ENCODE data around the gene LRRC45. TPM values are rescaled to one million over a fixed set of nuclear protein-coding genes. Genes with fewer than 3 reads are reported as not detected.
A peak's percentile ranks its signal among the peaks of the same experiment; 100 is the strongest.

Gene LRRC45
- total RNA-seq, 1 experiment from 2014 or later = 38.1 TPM

- TF ChIP-seq ARID4B (CRISPR knock-in tag; IDR thresholded peaks at IDR 0.05; ENCODE audit: borderline replicate concordance) (no peak), ZBTB21 (CRISPR knock-in tag; IDR thresholded peaks at IDR 0.05; ENCODE audit: borderline replicate concordance) (no peak), NR3C1 (CRISPR knock-in tag; conservative IDR thresholded peaks at IDR 0.05; ENCODE audit: low read depth) (no peak), ZNF416 (CRISPR knock-in tag; IDR thresholded peaks at IDR 0.05) (no peak), SMAD3 (CRISPR knock-in tag; IDR thresholded peaks at IDR 0.05; ENCODE audit: borderline replicate concordance) (no peak), MAX (CRISPR knock-in tag; IDR thresholded peaks at IDR 0.05) (no peak), CREB1 (CRISPR knock-in tag; IDR thresholded peaks at IDR 0.05) (no peak), IRF1 (CRISPR knock-in tag; IDR thresholded peaks at IDR 0.05) (no peak), ZNF423 (CRISPR knock-in tag; IDR thresholded peaks at IDR 0.05) (no peak), ZNF671 (CRISPR knock-in tag; IDR thresholded peaks at IDR 0.05) (no peak), SP1 (CRISPR knock-in tag; conservative IDR thresholded peaks at IDR 0.05) (no peak), ATF1 (CRISPR knock-in tag; IDR thresholded peaks at IDR 0.05) (no peak), FOXK1 (CRISPR knock-in tag; IDR thresholded peaks at IDR 0.05) (no peak), RELA (CRISPR knock-in tag; IDR thresholded peaks at IDR 0.05; ENCODE audit: borderline replicate concordance) (no peak)
These were observed 22.9 kb upstream of the LRRC45 start (continued) for GRCh38 chr17:81999976-82000802.

GRCh38 chr17:82000803-82001570 is 22.1 kb upstream of the LRRC45 start:
- Mint-ChIP-seq H3K27ac (no peak overlapping the region), H3K27me3 (ENCODE audit: low read depth) (no peaks in the 10 kb centered on the region), H3K4me1 (no peaks in the 10 kb centered on the region), H3K9me3 (no peaks in the 10 kb centered on the region), H3K36me3 (no peaks in the 10 kb centered on the region), H3K4me3 (no peak overlapping the region)
- CTCF ChIA-PET = interaction anchor here (0.7 kb wide), 1 partner anchor 12 kb away, joined by 3 read pairs; no protein-coding TSS in a partner anchor
- ATAC-seq = no peak
- POLR2A ChIA-PET = no interaction called here
- TF ChIP-seq NFE2L1 (CRISPR knock-in tag; IDR thresholded peaks at IDR 0.05) (no peak), ZNF532 (CRISPR knock-in tag; IDR thresholded peaks at IDR 0.05; ENCODE audit: borderline replicate concordance) (no peak), GABPB1 (CRISPR knock-in tag; IDR thresholded peaks at IDR 0.05) (peak; percentile 89), MXD4 (CRISPR knock-in tag; IDR thresholded peaks at IDR 0.05; ENCODE audit: borderline replicate concordance) (no peak)
- DNase-seq (ENCODE audit: low spot score) = no peak

All from WTC11 (cell line).